Measurements from ENCODE around the gene KLF5.
"Not testable (repeated sequence)": the region's sequence is repeated elsewhere in the genome, so short reads cannot be mapped to it uniquely, and the experiment has no call there.

KLF5 gene

DNA sequence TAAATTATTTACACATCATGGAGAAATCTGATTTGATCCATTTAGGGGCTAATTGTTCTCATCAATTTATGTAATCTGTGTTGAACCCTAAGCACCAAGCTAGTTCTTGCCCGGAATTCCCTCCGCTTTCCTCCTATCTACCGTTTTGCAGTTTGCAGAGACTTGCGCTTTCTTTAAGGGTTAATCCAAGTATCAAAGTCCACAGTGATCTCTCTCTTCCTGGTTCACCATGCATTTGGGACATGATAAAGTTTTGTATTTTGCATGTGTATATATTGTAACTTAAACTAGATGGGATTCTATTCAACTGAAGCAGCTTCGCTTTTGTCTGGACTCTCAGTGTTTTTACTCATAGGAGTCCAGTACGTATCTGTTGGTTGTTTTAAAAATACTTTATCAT is 13.8 kb upstream of the KLF5 start:
- TF ChIP-seq, protein P1, sequence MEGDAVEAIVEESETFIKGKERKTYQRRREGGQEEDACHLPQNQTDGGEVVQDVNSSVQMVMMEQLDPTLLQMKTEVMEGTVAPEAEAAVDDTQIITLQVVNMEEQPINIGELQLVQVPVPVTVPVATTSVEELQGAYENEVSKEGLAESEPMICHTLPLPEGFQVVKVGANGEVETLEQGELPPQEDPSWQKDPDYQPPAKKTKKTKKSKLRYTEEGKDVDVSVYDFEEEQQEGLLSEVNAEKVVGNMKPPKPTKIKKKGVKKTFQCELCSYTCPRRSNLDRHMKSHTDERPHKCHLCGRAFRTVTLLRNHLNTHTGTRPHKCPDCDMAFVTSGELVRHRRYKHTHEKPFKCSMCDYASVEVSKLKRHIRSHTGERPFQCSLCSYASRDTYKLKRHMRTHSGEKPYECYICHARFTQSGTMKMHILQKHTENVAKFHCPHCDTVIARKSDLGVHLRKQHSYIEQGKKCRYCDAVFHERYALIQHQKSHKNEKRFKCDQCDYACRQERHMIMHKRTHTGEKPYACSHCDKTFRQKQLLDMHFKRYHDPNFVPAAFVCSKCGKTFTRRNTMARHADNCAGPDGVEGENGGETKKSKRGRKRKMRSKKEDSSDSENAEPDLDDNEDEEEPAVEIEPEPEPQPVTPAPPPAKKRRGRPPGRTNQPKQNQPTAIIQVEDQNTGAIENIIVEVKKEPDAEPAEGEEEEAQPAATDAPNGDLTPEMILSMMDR (IDR thresholded peaks at IDR 0.05; ENCODE audit: low read depth, low read length, missing control alignments) = no peak
- no peak overlapping the region for H3K4me3 ChIP-seq (replicated peaks; ENCODE audit: low read depth, low read length)
- no peak for DNase-seq (ENCODE audit: extremely low read depth, low read depth)

DNA sequence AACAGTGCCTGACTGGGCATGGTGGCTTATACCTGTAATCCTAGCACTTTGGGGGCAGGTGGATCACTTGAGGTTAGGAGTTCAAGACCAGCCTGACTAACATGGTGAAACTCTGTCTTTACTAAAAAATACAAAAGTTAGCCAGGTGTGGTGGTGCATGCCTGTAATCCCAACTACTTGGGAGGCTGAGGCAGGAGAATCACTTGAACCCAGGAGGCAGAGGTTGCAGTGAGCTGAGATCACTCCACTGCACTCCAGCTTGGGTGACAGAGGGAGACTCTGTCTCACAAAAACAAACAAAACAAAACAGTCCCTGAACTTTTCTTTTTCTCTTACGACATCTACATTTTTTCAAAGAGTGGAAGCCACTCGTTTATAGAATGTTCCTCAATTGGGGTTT is 10.2 kb upstream of the KLF5 start:
- not testable (repeated sequence) for DNase-seq (ENCODE audit: extremely low read depth, low read depth); H3K4me3 ChIP-seq (replicated peaks; ENCODE audit: low read depth, low read length)

GRCh38 chr13:73054712-73055111 is 4.1 kb upstream of the KLF5 start:
- no peak for DNase-seq (ENCODE audit: extremely low read depth, low read depth)
- TF ChIP-seq, protein P1 (IDR thresholded peaks at IDR 0.05; ENCODE audit: low read depth, low read length, missing control alignments) = no peak
- H3K4me3 ChIP-seq (replicated peaks; ENCODE audit: low read depth, low read length) = no peak overlapping the region

- TF ChIP-seq, protein P1 (IDR thresholded peaks at IDR 0.05; ENCODE audit: low read depth, low read length, missing control alignments) = no peak
- peak; percentile 84 for DNase-seq (ENCODE audit: extremely low read depth, low read depth)
Observed at GRCh38 chr13:73055813-73056564, 2.8 kb upstream of the KLF5 start.

GRCh38 chr13:73056565-73056962 is 2.2 kb upstream of the KLF5 start:
- H3K4me3 ChIP-seq (replicated peaks; ENCODE audit: low read depth, low read length) = no peak overlapping the region
- no peak for DNase-seq (ENCODE audit: extremely low read depth, low read depth)
- TF ChIP-seq, protein P1 (IDR thresholded peaks at IDR 0.05; ENCODE audit: low read depth, low read length, missing control alignments) = no peak

More at GRCh38 chr13:73055813-73056564, 2.8 kb upstream of the KLF5 start:
- H3K4me3 ChIP-seq (replicated peaks; ENCODE audit: low read depth, low read length) = no peak overlapping the region

DNA sequence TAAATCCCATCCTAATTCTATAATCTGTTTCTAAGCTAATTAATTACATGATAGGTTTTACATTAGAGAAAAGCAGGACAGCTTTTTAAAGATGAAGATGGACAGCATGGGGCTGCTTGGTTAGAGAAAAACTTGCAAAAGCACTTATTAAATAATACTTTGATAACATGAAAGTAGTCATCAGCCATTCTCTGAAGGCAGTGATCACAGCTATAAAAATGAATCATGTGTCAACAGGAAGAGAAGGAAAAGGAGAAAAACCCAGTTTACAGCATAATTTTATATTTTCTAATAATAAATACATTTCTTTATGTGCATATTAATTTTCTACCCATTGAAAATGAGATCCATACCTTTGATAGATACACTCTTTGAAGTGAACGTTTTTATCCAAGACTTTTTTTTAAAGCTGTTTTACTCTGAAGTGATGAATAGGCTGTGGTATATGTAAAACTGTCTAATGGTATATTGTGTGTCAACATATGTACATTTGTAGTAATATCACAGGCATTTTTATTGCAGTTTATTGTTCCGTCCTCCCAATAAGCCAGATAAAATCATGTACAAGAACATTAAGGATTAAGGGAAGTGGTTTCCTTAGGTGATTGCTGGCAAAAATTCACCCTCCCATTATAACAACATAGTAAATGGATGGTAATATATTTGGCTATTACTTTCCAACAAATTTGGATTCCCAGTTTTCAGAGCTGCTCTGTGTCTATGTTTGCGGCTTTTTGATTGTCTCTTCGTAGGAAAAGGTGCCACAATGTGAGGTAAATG is 1.3 kb upstream of the KLF5 start:
- TF ChIP-seq, protein P1 (IDR thresholded peaks at IDR 0.05; ENCODE audit: low read depth, low read length, missing control alignments) = no peak
- H3K4me3 ChIP-seq (replicated peaks; ENCODE audit: low read depth, low read length) = no peak overlapping the region
- DNase-seq (ENCODE audit: extremely low read depth, low read depth) = no peak

DNA sequence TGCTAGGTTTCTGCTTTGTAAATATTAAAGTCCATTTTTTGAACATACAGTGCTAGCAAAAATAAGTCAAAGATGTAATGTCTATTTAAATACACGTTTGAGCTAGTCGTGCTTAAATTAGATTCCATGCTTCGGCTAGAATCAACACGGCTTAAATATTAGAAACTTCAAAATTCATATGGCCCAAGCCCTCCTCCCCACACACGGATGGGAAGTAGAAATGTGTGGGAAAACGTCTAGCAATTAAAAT is 816 bp upstream of the KLF5 start:
- peak overlapping the region; percentile 67 for H3K4me3 ChIP-seq (replicated peaks; ENCODE audit: low read depth, low read length)
- DNase-seq (ENCODE audit: extremely low read depth, low read depth) = no peak
- TF ChIP-seq, protein P1 (IDR thresholded peaks at IDR 0.05; ENCODE audit: low read depth, low read length, missing control alignments) = no peak

Measured in HFF-Myc (cell line).